Measurements from ENCODE around the gene IFFO2. TPM values are rescaled to one million over a fixed set of nuclear protein-coding genes. Genes with fewer than 3 reads are reported as not detected.

The IFFO2 gene
- total RNA-seq, 1 experiment from 2014 or later = 11.7 TPM

DNA sequence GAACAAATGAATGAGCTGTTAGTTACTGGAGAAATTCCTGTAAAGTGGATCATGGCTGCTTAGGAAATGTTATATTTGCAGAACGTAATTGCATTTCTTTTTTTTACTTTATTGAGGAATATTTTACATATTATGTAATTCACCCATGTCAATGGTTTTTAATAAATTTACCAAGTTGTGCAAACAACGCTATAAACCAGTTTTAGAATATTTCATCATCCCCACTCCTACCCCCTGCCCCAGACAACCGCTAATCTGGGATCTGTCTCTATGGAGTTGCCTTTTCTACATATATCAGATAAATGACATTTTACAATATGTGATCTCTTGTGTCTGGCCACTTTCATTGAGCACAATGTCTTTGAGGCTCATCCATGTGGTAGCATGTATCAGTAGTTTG is 4.3 kb upstream of the IFFO2 start:
- H3K27ac ChIP-seq = no peak overlapping the region

DNA sequence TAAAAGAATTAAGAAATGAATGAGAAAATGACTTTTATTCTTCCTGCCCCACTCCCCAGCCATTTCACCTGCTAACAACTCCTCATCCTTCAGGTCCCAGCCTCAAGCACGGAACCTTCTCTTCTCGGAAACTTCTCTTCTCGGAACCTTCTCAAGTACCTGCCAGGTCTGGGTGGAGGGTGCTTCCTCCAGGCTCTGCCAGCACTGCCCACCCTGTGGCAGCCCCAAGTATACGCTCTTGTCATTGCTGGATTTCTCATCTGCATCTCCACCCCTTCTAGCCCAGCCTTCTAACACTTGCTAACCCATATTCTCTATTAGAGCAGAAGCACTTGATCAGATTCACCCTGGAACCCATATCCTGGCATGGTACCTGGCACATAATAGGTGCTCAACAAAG is 3.9 kb upstream of the IFFO2 start:
- no peak overlapping the region for H3K4me3 ChIP-seq
- H3K9me3 ChIP-seq (ENCODE audit: insufficient read depth, low read depth) = no peaks in the 10 kb centered on the region
- intact Hi-C loops (cut with micrococcal nuclease; ENCODE audit: unreplicated experiment) = no loop called here
- no peaks in the 10 kb centered on the region for H3K27me3 ChIP-seq (ENCODE audit: insufficient read depth, low read depth)
- BruUV-seq (replicated peaks) = no TSS peak
- no peaks in the 10 kb centered on the region for H3K36me3 ChIP-seq (ENCODE audit: low read depth)
- no peaks in the 10 kb centered on the region for H3K9me2 ChIP-seq (ENCODE audit: insufficient read depth)
- peaks cover 1% of the 10 kb centered on the region; the same call in 1 of the 2 replicates for H3K79me2 ChIP-seq (ENCODE audit: low read depth)
- ChIA-PET POLR2A (ENCODE audit: unreplicated experiment) (no interaction called here), CTCF (no interaction called here)
- H4K20me1 ChIP-seq (ENCODE audit: insufficient read depth) = no peaks in the 10 kb centered on the region
- no peak for DNase-seq
- no peak overlapping the region for H2AFZ ChIP-seq
- peaks cover 5% of the 10 kb centered on the region; the same call in 1 of the 2 replicates for H3F3A ChIP-seq (ENCODE audit: insufficient read depth, low read depth)
- H3K4me1 ChIP-seq (replicated peaks; ENCODE audit: insufficient read depth) = peaks cover 5% of the 10 kb centered on the region
- TF ChIP-seq EZH2 (IDR thresholded peaks at IDR 0.05; ENCODE audit: low read depth) = no peak
- TF ChIP-seq, protein P1, sequence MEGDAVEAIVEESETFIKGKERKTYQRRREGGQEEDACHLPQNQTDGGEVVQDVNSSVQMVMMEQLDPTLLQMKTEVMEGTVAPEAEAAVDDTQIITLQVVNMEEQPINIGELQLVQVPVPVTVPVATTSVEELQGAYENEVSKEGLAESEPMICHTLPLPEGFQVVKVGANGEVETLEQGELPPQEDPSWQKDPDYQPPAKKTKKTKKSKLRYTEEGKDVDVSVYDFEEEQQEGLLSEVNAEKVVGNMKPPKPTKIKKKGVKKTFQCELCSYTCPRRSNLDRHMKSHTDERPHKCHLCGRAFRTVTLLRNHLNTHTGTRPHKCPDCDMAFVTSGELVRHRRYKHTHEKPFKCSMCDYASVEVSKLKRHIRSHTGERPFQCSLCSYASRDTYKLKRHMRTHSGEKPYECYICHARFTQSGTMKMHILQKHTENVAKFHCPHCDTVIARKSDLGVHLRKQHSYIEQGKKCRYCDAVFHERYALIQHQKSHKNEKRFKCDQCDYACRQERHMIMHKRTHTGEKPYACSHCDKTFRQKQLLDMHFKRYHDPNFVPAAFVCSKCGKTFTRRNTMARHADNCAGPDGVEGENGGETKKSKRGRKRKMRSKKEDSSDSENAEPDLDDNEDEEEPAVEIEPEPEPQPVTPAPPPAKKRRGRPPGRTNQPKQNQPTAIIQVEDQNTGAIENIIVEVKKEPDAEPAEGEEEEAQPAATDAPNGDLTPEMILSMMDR (conservative IDR thresholded peaks at IDR 0.05) = no peak
- no peak overlapping the region for H3K27ac ChIP-seq
- no peak overlapping the region for H3K4me2 ChIP-seq

More for the DNA sequence above, 4.3 kb upstream of the IFFO2 start:
- TF ChIP-seq EZH2 (IDR thresholded peaks at IDR 0.05; ENCODE audit: low read depth) = no peak
- TF ChIP-seq, protein P1 (conservative IDR thresholded peaks at IDR 0.05) = no peak
- Histone ChIP-seq H3K36me3 (ENCODE audit: low read depth) (no peaks in the 10 kb centered on the region), H3F3A (ENCODE audit: insufficient read depth, low read depth) (peaks cover 7% of the 10 kb centered on the region; the same call in 1 of the 2 replicates), H3K79me2 (ENCODE audit: low read depth) (no peaks in the 10 kb centered on the region), H3K4me1 (replicated peaks; ENCODE audit: insufficient read depth) (peaks cover 9% of the 10 kb centered on the region), H4K20me1 (ENCODE audit: insufficient read depth) (no peaks in the 10 kb centered on the region), H3K4me3 (no peak overlapping the region), H3K9me3 (ENCODE audit: insufficient read depth, low read depth) (no peaks in the 10 kb centered on the region), H3K9me2 (ENCODE audit: insufficient read depth) (no peaks in the 10 kb centered on the region), H3K27me3 (ENCODE audit: insufficient read depth, low read depth) (no peaks in the 10 kb centered on the region), H3K4me2 (no peak overlapping the region), H2AFZ (no peak overlapping the region)
- DNase-seq = no peak
- CTCF ChIA-PET = no interaction called here
- intact Hi-C loops (cut with micrococcal nuclease; ENCODE audit: unreplicated experiment) = no loop called here
- POLR2A ChIA-PET (ENCODE audit: unreplicated experiment) = no interaction called here
- no TSS peak for BruUV-seq (replicated peaks)

DNA sequence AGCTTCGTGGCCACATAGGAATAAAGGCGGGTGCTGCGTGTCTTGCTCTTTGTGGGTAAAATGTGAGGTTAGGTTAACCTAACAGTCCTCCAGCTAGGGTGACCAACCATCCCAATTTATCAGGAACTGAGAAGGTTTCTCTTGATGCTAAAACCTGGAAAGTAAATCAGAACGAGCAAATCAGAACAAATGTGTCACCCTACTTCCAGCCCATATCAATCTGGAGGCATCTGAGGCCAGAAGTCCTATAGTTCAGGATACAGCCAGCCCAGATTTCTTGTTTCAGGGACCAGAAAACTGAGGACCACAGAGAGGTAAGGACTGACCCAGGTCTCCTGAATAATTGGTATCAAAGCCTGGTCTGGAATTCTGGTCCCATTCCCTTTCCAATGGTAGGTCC is 3.1 kb upstream of the IFFO2 start:
- Histone ChIP-seq H3K27ac (no peak overlapping the region), H3K9me3 (ENCODE audit: insufficient read depth, low read depth) (no peaks in the 10 kb centered on the region), H3K36me3 (ENCODE audit: low read depth) (no peaks in the 10 kb centered on the region), H3K79me2 (ENCODE audit: low read depth) (peaks cover 9% of the 10 kb centered on the region), H3K9me2 (ENCODE audit: insufficient read depth) (no peaks in the 10 kb centered on the region), H3K4me1 (replicated peaks; ENCODE audit: insufficient read depth) (0 out of 2 replicates have a peak, but pooled peaks cover 6% of the 10 kb centered on the region), H2AFZ (no peak overlapping the region), H3K4me3 (no peak overlapping the region), H3F3A (ENCODE audit: insufficient read depth, low read depth) (no peaks in the 10 kb centered on the region), H4K20me1 (ENCODE audit: insufficient read depth) (peaks cover 2% of the 10 kb centered on the region; the same call in 1 of the 2 replicates), H3K27me3 (ENCODE audit: insufficient read depth, low read depth) (no peaks in the 10 kb centered on the region), H3K4me2 (no peak overlapping the region)
- ChIA-PET CTCF (no interaction called here), POLR2A (ENCODE audit: unreplicated experiment) (no interaction called here)
- no TSS peak for BruUV-seq (replicated peaks)
- no peak for DNase-seq
- intact Hi-C loops (cut with micrococcal nuclease; ENCODE audit: unreplicated experiment) = loop anchor here (10.0 kb wide), 1 partner anchor 55 kb away; the partner anchor contains the start of gene ALDH4A1
- TF ChIP-seq EZH2 (IDR thresholded peaks at IDR 0.05; ENCODE audit: low read depth) = no peak
- TF ChIP-seq, protein P1 (conservative IDR thresholded peaks at IDR 0.05) = no peak

All from PC-9 (cell line).